Endometrium (tissue), 2 donors: ENCODE results near the gene KIAA1328.
"Not testable (repeated sequence)": the region's sequence is repeated elsewhere in the genome, so short reads cannot be mapped to it uniquely, and the experiment has no call there.

Source experiments
- FAIRE-seq: peaks from 2 replicates; lab custom pipeline; 2012; peaks lifted over from hg19 to GRCh38; lab: Jason Lieb, UNC
- donor health status: control.
- donor health status: control.

KIAA1328 gene

GRCh38 chr18:36887864-36888263 is 58.9 kb downstream of the KIAA1328 start:
- FAIRE-seq = no peak

- FAIRE-seq = peak; percentile 37
These were observed 59.9 kb downstream of the KIAA1328 start for GRCh38 chr18:36888778-36889177.

- FAIRE-seq = no peak
These were observed 60.4 kb downstream of the KIAA1328 start for GRCh38 chr18:36889321-36889720.

- FAIRE-seq = no peak
These were observed 60.8 kb downstream of the KIAA1328 start for GRCh38 chr18:36889742-36890141.

- no peak for FAIRE-seq
These were observed 61.7 kb downstream of the KIAA1328 start for GRCh38 chr18:36890598-36890997.

- no peak for FAIRE-seq
These were observed 64.3 kb downstream of the KIAA1328 start for GRCh38 chr18:36893227-36893626.

GRCh38 chr18:36895606-36896005 is 66.7 kb downstream of the KIAA1328 start:
- no peak for FAIRE-seq

- FAIRE-seq = no peak
These were observed 68.3 kb downstream of the KIAA1328 start for GRCh38 chr18:36897253-36897652.

- FAIRE-seq = no peak
These were observed 70.4 kb downstream of the KIAA1328 start for GRCh38 chr18:36899289-36899688.

GRCh38 chr18:36900466-36900865 is 71.5 kb downstream of the KIAA1328 start:
- no peak for FAIRE-seq

- FAIRE-seq = no peak
These were observed 72.4 kb downstream of the KIAA1328 start for GRCh38 chr18:36901277-36901701.

GRCh38 chr18:36903215-36903928 is 74.4 kb downstream of the KIAA1328 start:
- no peak for FAIRE-seq

GRCh38 chr18:36905571-36905970 is 76.6 kb downstream of the KIAA1328 start:
- FAIRE-seq = no peak

- not testable (repeated sequence) for FAIRE-seq
These were observed 80.4 kb downstream of the KIAA1328 start for GRCh38 chr18:36909282-36909681.

- no peak for FAIRE-seq
These were observed 84.0 kb downstream of the KIAA1328 start for GRCh38 chr18:36912887-36913286.

GRCh38 chr18:36917907-36918306 is 89.0 kb downstream of the KIAA1328 start:
- no peak for FAIRE-seq

GRCh38 chr18:36929601-36930000 is 100.7 kb downstream of the KIAA1328 start:
- no peak for FAIRE-seq

GRCh38 chr18:36931106-36931505 is 102.2 kb downstream of the KIAA1328 start:
- FAIRE-seq = no peak

- no peak for FAIRE-seq
These were observed 104.6 kb downstream of the KIAA1328 start for GRCh38 chr18:36933552-36933951.

GRCh38 chr18:36934884-36935283 is 106.0 kb downstream of the KIAA1328 start:
- FAIRE-seq = no peak

GRCh38 chr18:36942264-36942663 is 113.3 kb downstream of the KIAA1328 start:
- no peak for FAIRE-seq

- FAIRE-seq = no peak
These were observed 119.0 kb downstream of the KIAA1328 start for GRCh38 chr18:36947820-36948348.

GRCh38 chr18:36950282-36950681 is 121.4 kb downstream of the KIAA1328 start:
- FAIRE-seq = no peak

- FAIRE-seq = no peak
These were observed 122.0 kb downstream of the KIAA1328 start for GRCh38 chr18:36950960-36951359.
